HG02678 (cell line): ENCODE measurements around the gene SLC5A11.
"Not testable (repeated sequence)": the region's sequence is repeated elsewhere in the genome, so short reads cannot be mapped to it uniquely, and the experiment has no call there.

Experiments
- ATAC-seq: cut with Tn5 transposase; IDR thresholded peaks from one replicate; pipeline ENCODE4 v1.9.1; 2021; ENCODE audit warnings: mild to moderate bottlenecking, moderate library complexity; ENCODE audit not compliant: unreplicated experiment

The SLC5A11 gene

GRCh38 chr16:24845726-24846547 lies at the start of gene SLC5A11:
Gene SLC5A11, plus strand, starts transcription at chr16:24845963. Its CDS starts 12,681 bp downstream, at chr16:24858644.
- no peak for ATAC-seq

GRCh38 chr16:24800586-24800985 lies 45.2 kb upstream of the SLC5A11 start:
- no peak for ATAC-seq

GRCh38 chr16:24801761-24802302 lies 43.9 kb upstream of the SLC5A11 start:
- no peak for ATAC-seq

- ATAC-seq = no peak
These were observed 40.3 kb upstream of the SLC5A11 start for GRCh38 chr16:24805484-24805883.

GRCh38 chr16:24807301-24807700 lies 38.5 kb upstream of the SLC5A11 start:
- no peak for ATAC-seq

GRCh38 chr16:24810951-24811843 lies 34.6 kb upstream of the SLC5A11 start:
- no peak for ATAC-seq

GRCh38 chr16:24812813-24813212 lies 33.0 kb upstream of the SLC5A11 start:
- ATAC-seq = not testable (repeated sequence)

- ATAC-seq = no peak
These were observed 30.7 kb upstream of the SLC5A11 start for GRCh38 chr16:24815021-24815420.

GRCh38 chr16:24816688-24817087 lies 29.1 kb upstream of the SLC5A11 start:
- no peak for ATAC-seq

- ATAC-seq = no peak
These were observed 26.2 kb upstream of the SLC5A11 start for GRCh38 chr16:24819462-24820040.

GRCh38 chr16:24820522-24820921 lies 25.2 kb upstream of the SLC5A11 start:
- no peak for ATAC-seq

- no peak for ATAC-seq
These were observed 24.6 kb upstream of the SLC5A11 start for GRCh38 chr16:24821129-24821528.

GRCh38 chr16:24822542-24822941 lies 23.2 kb upstream of the SLC5A11 start:
- no peak for ATAC-seq

GRCh38 chr16:24822974-24823373 lies 22.8 kb upstream of the SLC5A11 start:
- no peak for ATAC-seq

GRCh38 chr16:24825696-24826095 lies 20.1 kb upstream of the SLC5A11 start:
- ATAC-seq = no peak

GRCh38 chr16:24826096-24826690 lies 19.6 kb upstream of the SLC5A11 start:
- ATAC-seq = no peak

GRCh38 chr16:24826817-24827566 lies 18.8 kb upstream of the SLC5A11 start:
- ATAC-seq = no peak

- ATAC-seq = no peak
These were observed 16.6 kb upstream of the SLC5A11 start for GRCh38 chr16:24829153-24829552.

- no peak for ATAC-seq
These were observed 12.4 kb upstream of the SLC5A11 start for GRCh38 chr16:24833352-24833751.
